ENCODE measurements around the gene SMIM32.

DNA sequence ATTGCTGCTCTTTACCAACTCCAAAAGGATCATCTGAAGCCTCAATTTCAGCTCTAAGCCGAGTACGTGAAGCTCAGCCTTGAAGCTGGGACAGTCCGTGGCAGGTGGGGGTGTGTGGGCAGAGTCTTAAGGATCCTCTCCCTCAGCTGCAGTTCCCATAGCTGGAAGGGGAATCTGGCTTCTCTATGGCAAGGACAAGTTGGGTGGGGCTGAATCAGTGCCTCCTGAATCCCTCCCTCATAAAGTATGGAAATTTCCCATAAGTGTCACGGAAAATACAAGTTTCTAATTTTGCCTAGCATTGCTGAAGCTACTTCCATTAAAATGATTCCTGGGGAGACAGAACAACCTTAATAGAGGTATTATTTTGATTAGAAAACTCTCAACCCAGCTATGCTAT, 47.9 kb upstream of the SMIM32 start:
- no peak for TF ChIP-seq POLR2A (IDR thresholded peaks at IDR 0.05)
- TF ChIP-seq CTCF (IDR thresholded peaks at IDR 0.05 in 8 of 11, conservative IDR thresholded peaks at IDR 0.05 in 3 of 11) = no peak
- no peak for TF ChIP-seq POLR2AphosphoS5 (IDR thresholded peaks at IDR 0.05)

Data from spleen (tissue), 7 donors.